Measurements from ENCODE around the gene TMEM131.

The TMEM131 gene

DNA sequence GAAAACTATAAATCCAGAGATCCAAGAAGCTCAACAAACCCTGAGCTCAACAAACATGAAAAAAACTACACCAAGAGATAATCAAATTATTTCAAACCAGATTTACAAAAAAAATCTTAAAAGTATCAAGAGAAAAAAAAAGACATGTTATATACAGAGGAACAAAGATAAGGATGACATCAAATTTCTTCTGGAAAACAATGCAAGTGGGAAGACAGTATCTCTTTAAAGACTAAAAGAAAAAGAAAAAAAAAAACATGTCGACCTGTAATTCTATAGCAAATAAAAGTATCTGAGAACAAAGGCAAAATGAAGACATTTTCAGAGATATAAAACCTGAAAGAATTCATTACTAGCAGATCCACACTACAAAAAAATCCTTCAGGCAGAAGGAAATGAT, 21.3 kb downstream of the TMEM131 start:
- Histone ChIP-seq H3K27me3 (ENCODE audit: low read depth, low read length) (no peaks in the 10 kb centered on the region), H3K9me3 (ENCODE audit: insufficient read depth, low read length) (peaks cover 10% of the 10 kb centered on the region), H3K36me3 (replicated peaks; ENCODE audit: low read depth, low read length) (peaks cover 58% of the 10 kb centered on the region), H4K20me1 (ENCODE audit: insufficient read depth, low read length) (peaks cover 81% of the 10 kb centered on the region), H3K27ac (ENCODE audit: low read length) (no peak overlapping the region), H3K4me2 (ENCODE audit: low read length) (no peak overlapping the region), H3K79me2 (ENCODE audit: low read length) (peaks cover 98% of the 10 kb centered on the region), H2AFZ (ENCODE audit: low read depth, low read length) (no peak overlapping the region), H3K9ac (ENCODE audit: low read length) (no peak overlapping the region), H3K4me3 (ENCODE audit: low read length) (no peak overlapping the region), H3K4me1 (ENCODE audit: low read length) (peaks cover 12% of the 10 kb centered on the region)
- TF ChIP-seq, protein P1, sequence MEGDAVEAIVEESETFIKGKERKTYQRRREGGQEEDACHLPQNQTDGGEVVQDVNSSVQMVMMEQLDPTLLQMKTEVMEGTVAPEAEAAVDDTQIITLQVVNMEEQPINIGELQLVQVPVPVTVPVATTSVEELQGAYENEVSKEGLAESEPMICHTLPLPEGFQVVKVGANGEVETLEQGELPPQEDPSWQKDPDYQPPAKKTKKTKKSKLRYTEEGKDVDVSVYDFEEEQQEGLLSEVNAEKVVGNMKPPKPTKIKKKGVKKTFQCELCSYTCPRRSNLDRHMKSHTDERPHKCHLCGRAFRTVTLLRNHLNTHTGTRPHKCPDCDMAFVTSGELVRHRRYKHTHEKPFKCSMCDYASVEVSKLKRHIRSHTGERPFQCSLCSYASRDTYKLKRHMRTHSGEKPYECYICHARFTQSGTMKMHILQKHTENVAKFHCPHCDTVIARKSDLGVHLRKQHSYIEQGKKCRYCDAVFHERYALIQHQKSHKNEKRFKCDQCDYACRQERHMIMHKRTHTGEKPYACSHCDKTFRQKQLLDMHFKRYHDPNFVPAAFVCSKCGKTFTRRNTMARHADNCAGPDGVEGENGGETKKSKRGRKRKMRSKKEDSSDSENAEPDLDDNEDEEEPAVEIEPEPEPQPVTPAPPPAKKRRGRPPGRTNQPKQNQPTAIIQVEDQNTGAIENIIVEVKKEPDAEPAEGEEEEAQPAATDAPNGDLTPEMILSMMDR (IDR thresholded peaks at IDR 0.05; ENCODE audit: low read depth, low read length) = no peak
- no peak for TF ChIP-seq EZH2phosphoT487 (IDR thresholded peaks at IDR 0.05; ENCODE audit: low read depth)

DNA sequence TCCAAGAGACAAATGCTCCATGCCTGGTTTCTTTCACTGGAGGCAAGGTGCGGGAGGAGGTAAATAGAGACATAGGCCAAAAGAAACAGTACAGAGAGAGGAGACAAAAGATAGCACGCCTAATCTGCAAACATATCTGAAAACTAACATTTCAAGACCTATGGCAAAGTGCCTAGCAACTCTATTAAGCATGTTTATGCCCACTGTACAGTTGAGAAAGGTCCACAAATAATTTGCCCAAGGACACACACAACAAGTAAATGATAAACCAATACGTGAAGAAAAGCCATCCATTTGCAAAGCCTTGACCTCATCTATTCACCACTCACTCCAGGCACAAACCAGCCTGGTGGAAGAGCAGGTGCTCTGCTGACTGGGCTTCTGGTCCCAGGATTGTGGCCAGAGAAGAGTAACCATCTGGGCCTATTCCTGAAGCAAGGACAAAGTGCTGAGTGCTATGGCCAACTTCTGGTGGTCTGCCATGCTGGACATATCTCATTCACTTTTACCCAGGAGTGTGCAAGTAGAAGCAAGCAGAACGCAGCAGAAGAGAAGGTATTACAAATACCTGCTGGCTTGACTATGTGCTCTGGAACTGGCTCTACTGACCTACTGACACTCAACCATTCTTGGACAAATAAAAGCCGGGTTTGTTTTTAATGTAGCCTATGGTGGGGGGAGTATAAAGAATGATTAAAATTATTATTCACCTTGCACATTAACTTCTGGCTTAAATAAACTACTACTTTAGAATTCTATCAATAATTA, 25.3 kb downstream of the TMEM131 start:
- Histone ChIP-seq H3K4me3 (ENCODE audit: low read length) (no peak overlapping the region), H2AFZ (ENCODE audit: low read depth, low read length) (no peak overlapping the region), H3K27me3 (ENCODE audit: low read depth, low read length) (no peaks in the 10 kb centered on the region), H4K20me1 (ENCODE audit: insufficient read depth, low read length) (peaks cover 98% of the 10 kb centered on the region), H3K36me3 (replicated peaks; ENCODE audit: low read depth, low read length) (peaks cover 34% of the 10 kb centered on the region), H3K79me2 (ENCODE audit: low read length) (peaks cover 99% of the 10 kb centered on the region), H3K4me2 (ENCODE audit: low read length) (no peak overlapping the region), H3K9ac (ENCODE audit: low read length) (no peak overlapping the region), H3K9me3 (ENCODE audit: insufficient read depth, low read length) (peaks cover 7% of the 10 kb centered on the region; the same call in 1 of the 2 replicates), H3K4me1 (ENCODE audit: low read length) (peaks cover 39% of the 10 kb centered on the region), H3K27ac (ENCODE audit: low read length) (no peak overlapping the region)
- no peak for TF ChIP-seq EZH2phosphoT487 (IDR thresholded peaks at IDR 0.05; ENCODE audit: low read depth)
- TF ChIP-seq, protein P1 (IDR thresholded peaks at IDR 0.05; ENCODE audit: low read depth, low read length) = no peak

DNA sequence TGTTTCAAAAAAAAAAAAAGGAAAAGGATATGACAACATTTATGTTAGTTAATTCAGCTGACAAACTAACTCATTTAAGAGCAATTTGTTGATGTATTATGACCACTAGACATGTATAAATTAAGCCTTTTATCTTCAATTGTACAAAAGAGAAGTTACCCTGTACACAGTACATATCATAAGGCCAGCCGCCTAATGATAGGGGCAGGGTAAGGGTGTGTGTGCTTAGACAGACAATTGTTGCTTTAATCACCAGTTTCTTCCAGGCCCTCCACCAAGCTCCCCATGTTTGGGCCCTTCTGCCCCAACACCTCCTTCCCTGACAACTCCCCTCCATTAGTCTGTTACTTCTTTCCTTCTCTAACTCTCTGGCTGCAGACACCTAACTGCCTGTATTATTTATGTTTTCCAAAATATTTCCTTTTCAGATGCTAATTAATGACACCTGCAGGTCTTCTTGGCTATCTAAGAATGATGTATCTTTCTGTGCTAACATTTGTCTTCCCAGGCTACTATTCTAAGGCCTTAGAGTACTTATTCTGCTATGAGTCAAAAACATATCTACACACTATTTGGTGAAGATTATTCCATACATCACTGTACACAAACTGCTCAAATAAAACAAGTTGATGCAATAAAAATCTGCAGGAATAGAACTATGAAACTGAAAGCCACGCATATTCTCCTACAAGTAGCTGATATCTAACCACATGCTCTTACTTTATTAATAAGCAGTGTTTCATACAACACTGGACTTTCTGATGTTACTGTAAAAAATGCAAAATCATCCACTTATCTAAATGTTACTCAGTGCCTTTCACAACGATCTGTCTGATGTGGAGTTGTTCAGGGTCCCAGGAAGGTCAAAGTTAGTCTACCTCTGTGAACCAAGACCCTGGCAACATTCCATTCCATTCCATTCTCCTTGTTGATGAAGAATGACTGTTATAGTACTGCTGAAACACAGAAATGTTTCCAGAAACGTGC, 26.4 kb downstream of the TMEM131 start:
- Histone ChIP-seq H4K20me1 (ENCODE audit: insufficient read depth, low read length) (peaks cover 98% of the 10 kb centered on the region), H3K27ac (ENCODE audit: low read length) (no peak overlapping the region), H2AFZ (ENCODE audit: low read depth, low read length) (no peak overlapping the region), H3K4me1 (ENCODE audit: low read length) (peaks cover 41% of the 10 kb centered on the region), H3K4me2 (ENCODE audit: low read length) (no peak overlapping the region), H3K4me3 (ENCODE audit: low read length) (no peak overlapping the region), H3K27me3 (ENCODE audit: low read depth, low read length) (no peaks in the 10 kb centered on the region), H3K9me3 (ENCODE audit: insufficient read depth, low read length) (peaks cover under 1% of the 10 kb centered on the region; the same call in 1 of the 2 replicates), H3K9ac (ENCODE audit: low read length) (no peak overlapping the region), H3K36me3 (replicated peaks; ENCODE audit: low read depth, low read length) (peaks cover 23% of the 10 kb centered on the region), H3K79me2 (ENCODE audit: low read length) (peaks cover 99% of the 10 kb centered on the region)
- TF ChIP-seq, protein P1 (IDR thresholded peaks at IDR 0.05; ENCODE audit: low read depth, low read length) = no peak
- TF ChIP-seq EZH2phosphoT487 (IDR thresholded peaks at IDR 0.05; ENCODE audit: low read depth) = no peak

Data from OCI-LY3 (cell line).